ENCODE results near the gene NLRP12.
"Not testable (repeated sequence)": the region's sequence is repeated elsewhere in the genome, so short reads cannot be mapped to it uniquely, and the experiment has no call there.

The NLRP12 gene

DNA sequence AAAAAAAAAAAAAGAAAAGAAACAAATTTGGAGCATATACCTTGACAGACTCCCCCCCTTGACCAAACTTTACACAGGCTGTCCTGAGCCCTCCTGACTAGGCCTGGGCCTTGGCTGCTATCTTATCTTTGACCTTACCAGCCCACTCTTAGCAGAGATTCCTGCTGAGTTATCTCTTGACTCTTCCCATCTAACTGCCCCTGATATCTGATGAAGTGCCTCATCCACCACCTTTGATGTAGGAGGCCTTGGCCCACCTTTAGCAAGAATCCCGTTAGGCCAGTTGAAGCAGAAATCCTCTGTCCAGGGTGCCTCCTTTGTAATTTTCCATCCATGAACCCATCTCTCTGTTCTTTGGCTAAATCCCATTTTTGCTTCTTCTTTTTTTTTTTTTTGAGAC, 43.6 kb downstream of the NLRP12 start:
- no peak for DNase-seq

DNA sequence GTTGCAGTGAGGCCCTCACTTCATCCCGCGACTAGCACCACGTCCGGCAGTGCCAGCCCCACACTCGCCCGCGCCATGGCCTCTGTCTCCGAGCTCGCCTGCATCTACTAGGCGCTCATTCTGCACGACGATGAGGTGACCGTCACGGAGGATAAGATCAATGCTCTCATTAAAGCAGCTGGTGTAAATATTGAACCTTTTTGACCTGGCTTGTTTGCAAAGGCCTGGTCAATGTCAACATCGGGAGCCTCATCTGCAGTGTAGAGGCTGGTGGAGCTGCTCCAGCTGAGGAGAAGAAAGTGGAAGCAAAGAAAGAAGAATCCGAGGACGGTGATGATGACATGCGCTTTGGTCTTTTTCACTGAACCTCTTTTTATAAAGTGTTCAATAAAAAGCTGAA, 48.6 kb downstream of the NLRP12 start:
- DNase-seq: no peak

DNA sequence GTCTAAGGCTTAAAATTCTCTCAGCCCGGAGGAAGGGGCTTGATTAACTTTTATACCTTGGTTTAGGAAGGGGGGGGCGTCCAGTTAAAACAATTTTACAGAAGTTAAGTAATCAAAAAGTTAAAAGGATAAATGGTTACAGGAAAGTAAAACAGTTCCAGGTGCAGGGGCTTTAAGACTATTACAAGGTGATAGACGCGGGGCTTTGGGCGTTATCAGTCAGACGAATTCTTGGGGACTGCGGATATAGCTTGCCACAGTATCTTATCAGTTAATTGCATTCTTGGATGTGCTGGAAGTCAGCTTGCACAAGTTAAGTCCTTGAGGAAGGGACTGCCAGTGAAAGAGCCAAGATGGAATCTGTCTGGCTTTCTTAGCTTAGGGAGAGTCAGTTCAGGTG, 49.6 kb downstream of the NLRP12 start:
- not testable (repeated sequence) for DNase-seq

DNA sequence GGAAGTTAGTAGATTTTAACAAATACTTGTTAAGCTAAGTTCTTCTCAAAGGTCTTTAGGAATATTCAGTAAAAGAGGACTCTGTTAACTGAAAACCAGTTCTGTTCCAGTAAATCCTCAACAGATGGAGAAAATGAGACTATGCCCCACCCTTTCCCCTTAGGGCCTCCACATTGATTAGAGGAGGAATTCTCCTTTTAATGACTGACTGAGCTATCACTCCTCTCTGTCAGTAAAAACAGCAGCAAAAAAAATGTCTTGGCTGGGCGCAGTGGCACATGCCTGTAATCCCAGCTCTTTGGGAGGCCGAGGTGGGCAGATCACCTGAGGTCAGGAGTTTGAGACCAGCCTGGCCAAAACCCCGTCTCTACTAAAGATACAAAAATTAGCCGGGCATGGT, 50.1 kb downstream of the NLRP12 start:
- DNase-seq: no peak

DNA sequence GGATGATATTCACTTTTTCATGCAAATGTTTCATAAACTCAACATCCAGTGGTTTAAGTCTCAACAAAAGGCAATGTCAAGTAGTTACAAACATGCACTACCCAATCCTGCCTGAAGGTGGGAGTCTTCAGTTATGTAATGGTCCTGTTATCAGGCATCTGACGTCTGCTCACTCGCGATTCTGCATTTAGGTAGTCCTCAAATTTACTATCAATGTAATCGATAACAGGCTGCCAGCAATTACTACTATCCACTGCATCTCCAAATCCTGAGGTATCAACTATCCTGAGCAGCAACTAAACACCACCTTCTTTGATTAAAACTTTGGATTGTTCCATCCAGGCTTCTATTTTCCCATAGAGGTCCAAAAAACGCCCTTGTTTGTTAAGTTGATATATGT, 51.2 kb downstream of the NLRP12 start:
- DNase-seq: peak in 2 of 4 experiments; percentile 2 to 28

DNA sequence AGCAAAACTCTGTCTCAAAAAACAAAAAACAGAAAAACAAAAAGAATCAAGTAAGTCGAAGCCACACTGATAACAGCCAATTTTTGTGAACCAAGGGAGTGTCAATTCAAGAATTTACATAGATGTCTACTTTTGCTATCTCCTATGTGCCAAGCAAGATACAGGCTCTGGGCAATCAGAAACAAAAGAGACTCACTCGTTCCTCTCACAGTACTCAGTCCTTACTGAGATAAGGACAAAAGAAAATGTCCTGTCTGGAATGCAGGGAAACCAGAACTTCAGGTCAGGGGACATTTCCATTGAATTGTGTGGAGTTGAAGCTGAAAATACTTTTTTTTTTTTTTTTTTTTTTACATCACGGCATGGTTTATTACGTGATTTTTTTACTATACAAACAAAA, 53.0 kb downstream of the NLRP12 start:
- DNase-seq: no peak

DNA sequence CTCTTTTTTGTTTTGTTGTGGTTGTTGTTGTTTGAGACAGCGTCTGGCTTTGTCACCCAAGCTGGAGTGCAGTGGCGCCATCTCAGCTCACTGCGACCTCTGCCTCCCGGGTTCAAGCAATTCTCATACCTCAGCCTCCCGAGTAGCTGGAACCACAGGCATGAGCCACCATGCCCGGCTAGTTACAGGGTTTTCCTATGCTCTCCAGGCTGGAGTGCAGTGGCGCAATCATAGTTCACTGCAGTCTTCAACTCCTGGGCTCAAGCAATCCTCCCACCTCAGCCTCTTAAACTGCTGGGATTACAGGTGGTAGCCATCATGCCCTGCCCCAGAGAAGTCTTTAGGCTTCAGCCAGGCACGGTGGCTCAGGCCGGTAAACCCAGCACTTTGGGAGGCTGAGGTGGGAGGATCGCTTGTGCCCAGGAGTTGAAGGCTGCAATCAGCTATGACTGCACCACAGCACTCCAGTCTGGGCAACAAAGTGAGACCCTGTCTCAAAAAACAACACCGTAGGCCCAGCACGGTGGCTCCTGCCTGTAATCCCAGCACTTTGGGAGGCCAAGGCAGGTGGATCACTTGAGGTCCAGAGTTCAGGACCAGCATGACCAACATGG, 54.3 kb downstream of the NLRP12 start:
- not testable (repeated sequence) for DNase-seq

DNA sequence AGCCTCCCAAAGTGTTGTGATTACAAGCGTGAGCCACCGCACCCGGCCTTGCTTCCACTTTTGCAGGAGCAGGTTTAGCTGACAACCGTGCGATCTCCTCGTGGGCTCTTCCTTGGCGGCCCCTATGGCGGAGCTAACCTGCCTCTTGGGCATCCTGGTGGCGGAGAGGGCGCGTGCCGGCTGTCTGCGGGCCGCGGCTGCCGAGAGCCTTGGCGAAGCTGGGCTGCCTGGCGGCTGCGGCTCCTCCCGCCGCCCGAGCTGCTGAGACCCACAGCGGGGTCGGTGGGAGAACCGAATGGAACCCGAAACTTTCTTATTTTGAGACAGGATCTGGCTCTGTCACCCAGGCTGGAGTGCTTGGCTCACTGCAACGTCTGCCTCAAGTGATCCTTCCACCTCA, 55.7 kb downstream of the NLRP12 start:
- DNase-seq: no peak

DNA sequence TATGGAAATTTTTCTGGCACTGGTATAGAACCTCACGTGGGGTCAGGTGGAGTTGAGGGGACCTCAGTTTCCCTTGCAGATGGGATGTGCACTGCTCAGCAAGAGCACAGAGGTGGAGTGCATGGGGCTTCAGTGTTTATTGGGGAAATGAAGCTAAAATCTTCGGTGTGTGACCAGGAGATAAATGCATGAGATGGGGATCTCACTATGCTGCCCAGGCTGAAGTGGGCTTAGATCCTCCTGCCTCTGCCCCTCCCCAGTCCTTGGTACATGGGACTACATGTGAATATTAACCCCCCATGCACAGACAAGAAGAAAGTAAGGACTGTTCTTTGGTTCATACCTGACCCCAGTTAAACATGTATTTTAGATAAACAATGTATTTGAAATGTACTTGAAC, 65.1 kb downstream of the NLRP12 start:
- not testable (repeated sequence) for DNase-seq
